Measurements from ENCODE around the gene PSKH1.

- TF ChIP-seq EZH2 (IDR thresholded peaks at IDR 0.05; ENCODE audit: borderline replicate concordance) (no peak), CTCF (IDR thresholded peaks at IDR 0.05; ENCODE audit: poor library complexity) (no peak)
These were observed 69.1 kb downstream of the PSKH1 start for GRCh38 chr16:67962135-67962534.
